HEK293 (cell line): Measurements from ENCODE around the gene ATP6V0A4.

Experiments
- CTCF ChIA-PET: fragments of 350-600 bp; formaldehyde crosslinking; extraction: SDS; loops from one replicate; lab custom pipeline; 2021; ENCODE audit warnings: antibody characterized with exemption; lab: Yijun Ruan, JAX
- POLR2A ChIA-PET: fragments of 300-600 bp; formaldehyde crosslinking; extraction: SDS; loops from one replicate; lab custom pipeline; 2020; ENCODE audit warnings: antibody characterized with exemption, inconsistent platforms; lab: Yijun Ruan, JAX
- H3K27ac ChIP-seq: fragments of 200-500 bp; sonication (Bioruptor generic); 2 replicates; pipeline ENCODE4 v1.5.1; 2014; ENCODE audit warnings: low read depth, low read length, control low read depth, inconsistent platforms; ENCODE audit errors: extremely low read depth
- H3K36me3 ChIP-seq, 2 experiments: fragments of 200-500 bp in 1 of 2; sonication (Bioruptor generic) in 1 of 2; 1 replicate in 1 of 2; 2 replicates in 1 of 2; pipeline ENCODE4 v1.5.1; 2014 to 2017; ENCODE audit warnings: inconsistent platforms in 2 of 2, low read length in 2 of 2; ENCODE audit not compliant: control insufficient read depth in 2 of 2, insufficient read depth in 1 of 2
- H3K4me1 ChIP-seq: fragments of 200-500 bp; sonication (Bioruptor generic); 2 replicates; pipeline ENCODE4 v1.5.1; 2014; ENCODE audit warnings: mild to moderate bottlenecking, low read length, inconsistent platforms; ENCODE audit not compliant: control insufficient read depth, insufficient read depth
- H3K4me3 ChIP-seq: 2 replicates; pipeline ENCODE4 v1.5.1; 2011; ENCODE audit warnings: low read depth, mild to moderate bottlenecking, control low read depth, low read length, moderate library complexity
- H3K9me3 ChIP-seq: fragments of 200-500 bp; sonication (Bioruptor generic); 2 replicates; pipeline ENCODE4 v1.5.1; 2014; ENCODE audit warnings: low read depth, low read length, inconsistent platforms; ENCODE audit not compliant: control insufficient read depth, insufficient read depth
- AEBP2 ChIP-seq: fragments of 450-650 bp; formaldehyde crosslinking; IDR thresholded peaks from 2 replicates; pipeline ENCODE4 v1.5.1; 2016; ENCODE audit warnings: missing biosample characterization, missing genetic modification characterization, borderline replicate concordance
- BCL11A ChIP-seq: fragments of 450-650 bp; formaldehyde crosslinking; IDR thresholded peaks from 2 replicates; pipeline ENCODE4 v1.5.1; 2016; ENCODE audit warnings: low read depth, missing biosample characterization, missing genetic modification characterization
- EGR2 ChIP-seq: fragments of 450-650 bp; formaldehyde crosslinking; IDR thresholded peaks from 2 replicates; pipeline ENCODE4 v1.5.1; 2016; ENCODE audit warnings: low read depth, missing biosample characterization, missing genetic modification characterization
- GLI2 ChIP-seq: fragments of 450-650 bp; formaldehyde crosslinking; IDR thresholded peaks from 2 replicates; pipeline ENCODE4; 2017; ENCODE audit warnings: missing biosample characterization, missing genetic modification characterization, low read depth, borderline replicate concordance
- OSR2 ChIP-seq: fragments of 450-650 bp; formaldehyde crosslinking; IDR thresholded peaks from 2 replicates; pipeline ENCODE4 v1.5.1; 2016; ENCODE audit warnings: missing biosample characterization, missing genetic modification characterization
- PRDM4 ChIP-seq: fragments of 450-650 bp; formaldehyde crosslinking; IDR thresholded peaks from 2 replicates; pipeline ENCODE4 v1.5.1; 2017; ENCODE audit warnings: missing biosample characterization, missing genetic modification characterization
- SCRT2 ChIP-seq: fragments of 450-650 bp; formaldehyde crosslinking; IDR thresholded peaks from 2 replicates; pipeline ENCODE4 v1.5.1; 2016; ENCODE audit warnings: missing biosample characterization, missing genetic modification characterization
- ZFP3 ChIP-seq: fragments of 450-650 bp; formaldehyde crosslinking; IDR thresholded peaks from 2 replicates; pipeline ENCODE4 v1.5.1; 2016; ENCODE audit warnings: low read depth, missing biosample characterization, missing genetic modification characterization
- ZFP37 ChIP-seq: fragments of 450-650 bp; formaldehyde crosslinking; IDR thresholded peaks from 2 replicates; pipeline ENCODE4 v1.5.1; 2016; ENCODE audit warnings: missing biosample characterization, missing genetic modification characterization
- ZNF132 ChIP-seq: fragments of 450-650 bp; formaldehyde crosslinking; IDR thresholded peaks from 2 replicates; pipeline ENCODE4 v1.5.1; 2017; ENCODE audit warnings: missing biosample characterization, missing genetic modification characterization, borderline replicate concordance
- ZNF133 ChIP-seq: fragments of 450-650 bp; formaldehyde crosslinking; IDR thresholded peaks from 2 replicates; pipeline ENCODE4 v1.5.1; 2016; ENCODE audit warnings: missing biosample characterization, missing genetic modification characterization
- ZNF138 ChIP-seq: fragments of 450-650 bp; formaldehyde crosslinking; IDR thresholded peaks from 2 replicates; pipeline ENCODE4 v1.5.1; 2016; ENCODE audit warnings: missing biosample characterization, missing genetic modification characterization, borderline replicate concordance
- ZNF223 ChIP-seq: fragments of 450-650 bp; formaldehyde crosslinking; IDR thresholded peaks from 2 replicates; pipeline ENCODE4 v1.5.1; 2016; ENCODE audit warnings: missing biosample characterization, missing genetic modification characterization
- ZNF26 ChIP-seq: fragments of 450-650 bp; formaldehyde crosslinking; IDR thresholded peaks from 2 replicates; pipeline ENCODE4 v1.5.1; 2016; ENCODE audit warnings: missing biosample characterization, missing genetic modification characterization
- ZNF366 ChIP-seq: fragments of 450-650 bp; formaldehyde crosslinking; conservative IDR thresholded peaks from 2 replicates; pipeline ENCODE4 v1.5.1; 2016; ENCODE audit warnings: missing biosample characterization, missing genetic modification characterization
- ZNF404 ChIP-seq: fragments of 450-650 bp; formaldehyde crosslinking; IDR thresholded peaks from 2 replicates; pipeline ENCODE4 v1.5.1; 2017; ENCODE audit warnings: missing biosample characterization, missing genetic modification characterization
- ZNF433 ChIP-seq: fragments of 450-650 bp; formaldehyde crosslinking; IDR thresholded peaks from 2 replicates; pipeline ENCODE4 v1.5.1; 2016; ENCODE audit warnings: missing biosample characterization, missing genetic modification characterization, low read depth
- ZNF510 ChIP-seq: fragments of 450-650 bp; formaldehyde crosslinking; IDR thresholded peaks from 2 replicates; pipeline ENCODE4 v1.5.1; 2018; ENCODE audit warnings: mild to moderate bottlenecking, missing genetic modification characterization, missing biosample characterization; ENCODE audit not compliant: insufficient replicate concordance
- ZNF513 ChIP-seq: fragments of 450-650 bp; IDR thresholded peaks from 2 replicates; pipeline ENCODE4 v1.5.1; 2018; ENCODE audit warnings: missing biosample characterization, missing genetic modification characterization
- ZNF544 ChIP-seq: fragments of 450-650 bp; formaldehyde crosslinking; IDR thresholded peaks from 2 replicates; pipeline ENCODE4 v1.5.0; 2017; ENCODE audit warnings: missing biosample characterization, missing genetic modification characterization
- ZNF571 ChIP-seq: fragments of 450-650 bp; formaldehyde crosslinking; IDR thresholded peaks from 2 replicates; pipeline ENCODE4 v1.5.0; 2017; ENCODE audit warnings: missing biosample characterization, missing genetic modification characterization
- ZNF580 ChIP-seq: fragments of 450-650 bp; formaldehyde crosslinking; IDR thresholded peaks from 2 replicates; pipeline ENCODE4 v1.5.1; 2016; ENCODE audit warnings: missing biosample characterization, missing genetic modification characterization
- ZNF704 ChIP-seq: fragments of 450-650 bp; formaldehyde crosslinking; IDR thresholded peaks from 2 replicates; pipeline ENCODE4 v1.5.1; 2016; ENCODE audit warnings: missing biosample characterization, missing genetic modification characterization
- ZNF791 ChIP-seq: fragments of 450-650 bp; formaldehyde crosslinking; IDR thresholded peaks from 2 replicates; pipeline ENCODE4 v1.5.1; 2016; ENCODE audit warnings: missing biosample characterization, missing genetic modification characterization
- ZSCAN23 ChIP-seq: fragments of 450-650 bp; formaldehyde crosslinking; IDR thresholded peaks from 2 replicates; pipeline ENCODE4 v1.5.1; 2016; ENCODE audit warnings: missing biosample characterization, missing genetic modification characterization

The ATP6V0A4 gene

GRCh38 chr7:138745189-138745588 lies 52.8 kb downstream of the ATP6V0A4 start:
- POLR2A ChIA-PET: no interaction called here
- CTCF ChIA-PET: no interaction called here

GRCh38 chr7:138741453-138741735 lies 56.6 kb downstream of the ATP6V0A4 start:
- Histone ChIP-seq H3K9me3 (no peaks in the 10 kb centered on the region), H3K27ac (no peak overlapping the region), H3K4me3 (no peak overlapping the region), H3K36me3 (no peaks in the 10 kb centered on the region), H3K4me1 (no peaks in the 10 kb centered on the region)
- ChIA-PET CTCF (no interaction called here), POLR2A (no interaction called here)
- TF ChIP-seq PRDM4 (tag by site-specific recombination) (no peak), ZNF404 (tag by site-specific recombination) (no peak), ZNF791 (tag by site-specific recombination) (no peak), ZNF132 (tag by site-specific recombination) (no peak), ZNF366 (tag by site-specific recombination) (no peak)

More at GRCh38 chr7:138745189-138745588, 52.8 kb downstream of the ATP6V0A4 start:
- no peak overlapping the region for H3K27ac ChIP-seq
- H3K36me3 ChIP-seq: no peaks in the 10 kb centered on the region
- TF ChIP-seq ZNF544 (tag by site-specific recombination) (no peak), ZNF580 (no peak), ZFP37 (tag by site-specific recombination) (no peak), ZNF223 (tag by site-specific recombination) (no peak), GLI2 (tag by site-specific recombination) (no peak), ZNF513 (tag by site-specific recombination) (no peak), ZNF366 (tag by site-specific recombination) (no peak), ZNF433 (tag by site-specific recombination) (no peak), ZNF704 (no peak)
- H3K4me1 ChIP-seq: no peaks in the 10 kb centered on the region
- no peak overlapping the region for H3K4me3 ChIP-seq
- no peaks in the 10 kb centered on the region for H3K9me3 ChIP-seq

GRCh38 chr7:138739859-138740258 lies 58.1 kb downstream of the ATP6V0A4 start:
- Histone ChIP-seq H3K36me3 (no peaks in the 10 kb centered on the region), H3K27ac (no peak overlapping the region), H3K4me1 (no peaks in the 10 kb centered on the region), H3K4me3 (no peak overlapping the region), H3K9me3 (no peaks in the 10 kb centered on the region)
- CTCF ChIA-PET: interaction anchor here (1.4 to 2.3 kb wide), 2 partner anchors 81 to 578 kb away, joined by 4 to 39 read pairs; no protein-coding TSS in a partner anchor
- POLR2A ChIA-PET: no interaction called here
- TF ChIP-seq ZNF26 (tag by site-specific recombination): no peak
- no peak for TF ChIP-seq ZNF571 (tag by site-specific recombination)
- no peak for TF ChIP-seq ZNF133
- TF ChIP-seq BCL11A (tag by site-specific recombination): no peak
- no peak for TF ChIP-seq EGR2 (tag by site-specific recombination)
- no peak for TF ChIP-seq ZNF132 (tag by site-specific recombination)
- no peak for TF ChIP-seq ZFP3 (tag by site-specific recombination)
- no peak for TF ChIP-seq AEBP2
- no peak for TF ChIP-seq ZNF138 (tag by site-specific recombination)
- TF ChIP-seq ZSCAN23 (tag by site-specific recombination): no peak
- TF ChIP-seq OSR2 (tag by site-specific recombination): no peak
- TF ChIP-seq SCRT2 (tag by site-specific recombination): no peak
- no peak for TF ChIP-seq ZNF510 (tag by site-specific recombination)
